Neural progenitor cell (in vitro differentiated cells): ENCODE results near the gene UCHL1.

Experiments used
- CTCF ChIP-seq: fragments of 200-600 bp; sonication (generic); IDR thresholded peaks from 2 replicates; pipeline ENCODE4 v1.5.1; 2017; ENCODE audit warnings: antibody characterized with exemption, mild to moderate bottlenecking
- EZH2 ChIP-seq: fragments of 200-600 bp; sonication (generic); IDR thresholded peaks from 2 replicates; pipeline ENCODE4 v1.6.1; 2017; ENCODE audit warnings: antibody characterized with exemption, mild to moderate bottlenecking, moderate library complexity

DNA sequence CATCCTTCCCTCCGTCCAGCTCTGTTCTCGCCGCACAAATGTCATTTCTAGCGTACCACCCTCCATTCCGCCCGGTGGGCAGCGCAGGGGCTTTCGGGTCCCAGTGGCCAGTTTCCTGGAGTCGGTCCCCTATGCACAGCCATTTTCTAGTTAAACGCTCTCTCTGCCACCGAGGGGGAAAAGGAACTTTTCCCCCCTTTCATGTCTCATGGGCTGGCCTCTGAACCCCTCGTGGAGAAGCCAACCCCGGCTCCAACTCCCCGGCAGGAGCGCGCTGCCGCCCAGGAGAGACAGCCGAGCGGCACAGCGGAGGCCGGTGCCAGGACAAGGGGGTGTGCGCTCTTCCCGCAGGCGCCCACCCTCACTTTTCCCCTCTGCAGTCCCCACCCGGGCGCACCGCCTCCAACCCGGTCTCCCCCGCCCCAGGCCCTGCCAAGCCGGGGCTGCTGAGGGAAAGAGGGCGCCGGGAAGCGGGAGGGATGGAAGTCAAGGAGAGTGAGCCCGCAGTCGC lies 43.0 kb upstream of the UCHL1 start:
- TF ChIP-seq CTCF = no peak
- peak; percentile 50 for TF ChIP-seq EZH2
